SK-N-MC (cell line): ENCODE measurements around the gene ZNF182.
"Not testable (repeated sequence)": the region's sequence is repeated elsewhere in the genome, so short reads cannot be mapped to it uniquely, and the experiment has no call there.

Experiments used
- EZH2 ChIP-seq: fragments of 200-600 bp; sonication (generic); IDR thresholded peaks from one replicate; pipeline ENCODE4 v1.6.1; 2017; ENCODE audit warnings: antibody characterized with exemption
- FOXP2 ChIP-seq: optimal IDR thresholded peaks from 2 replicates; pipeline ENCODE3; 2011; ENCODE audit warnings: mild to moderate bottlenecking, moderate library complexity; ENCODE audit not compliant: insufficient read depth; ENCODE audit errors: extremely low read length, control extremely low read depth
- POLR2AphosphoS5 ChIP-seq: IDR thresholded peaks from 2 replicates; pipeline ENCODE4 v1.6.1; 2012; ENCODE audit warnings: mild to moderate bottlenecking, low read depth, low read length, borderline replicate concordance

DNA sequence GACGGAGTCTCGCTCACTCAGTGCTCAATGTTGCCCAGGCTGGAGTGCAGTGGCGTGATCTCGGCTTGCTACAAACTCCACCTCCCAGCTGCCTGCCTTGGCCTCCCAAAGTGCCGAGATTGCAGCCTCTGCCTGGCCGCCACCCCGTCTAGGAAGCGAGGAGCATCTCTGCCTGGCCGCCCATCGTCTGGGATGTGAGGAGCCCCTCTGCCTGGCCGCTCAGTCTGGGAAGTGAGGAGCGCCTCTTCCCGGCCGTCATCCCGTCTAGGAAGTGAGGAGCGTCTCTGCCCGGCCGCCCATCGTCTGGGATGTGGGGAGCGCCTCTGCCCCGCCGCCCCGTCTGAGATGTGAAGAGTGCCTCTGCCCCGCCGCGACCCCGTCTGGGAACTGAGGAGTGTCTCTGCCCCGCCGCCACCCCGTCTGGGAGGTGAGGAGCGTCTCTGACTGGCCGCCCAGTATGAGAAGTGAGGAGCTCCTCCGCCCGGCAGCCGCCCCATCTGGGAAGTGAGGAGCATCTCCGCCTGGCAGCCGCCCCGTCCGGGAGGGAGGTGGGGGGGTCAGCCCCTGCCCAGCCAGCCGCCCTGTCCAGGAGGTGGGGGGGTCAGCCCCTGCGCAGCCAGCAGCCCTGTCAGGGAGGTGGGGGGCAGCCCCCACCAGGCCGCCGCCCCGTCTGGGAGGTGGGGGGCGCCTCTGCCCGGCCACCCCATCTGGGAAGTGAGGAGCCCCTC, 13.0 kb upstream of the ZNF182 start:
- TF ChIP-seq POLR2AphosphoS5, FOXP2, EZH2: not testable (repeated sequence)
